ENCODE results near the gene STAMBPL1. TPM values are rescaled to one million over a fixed set of nuclear protein-coding genes. Genes with fewer than 3 reads are reported as not detected.
"Not testable (repeated sequence)": the region's sequence is repeated elsewhere in the genome, so short reads cannot be mapped to it uniquely, and the experiment has no call there.

Gene STAMBPL1
- total RNA-seq, 4 donors from 2014 or later, result 13.3 to 35.8 (median 14.2) TPM

DNA sequence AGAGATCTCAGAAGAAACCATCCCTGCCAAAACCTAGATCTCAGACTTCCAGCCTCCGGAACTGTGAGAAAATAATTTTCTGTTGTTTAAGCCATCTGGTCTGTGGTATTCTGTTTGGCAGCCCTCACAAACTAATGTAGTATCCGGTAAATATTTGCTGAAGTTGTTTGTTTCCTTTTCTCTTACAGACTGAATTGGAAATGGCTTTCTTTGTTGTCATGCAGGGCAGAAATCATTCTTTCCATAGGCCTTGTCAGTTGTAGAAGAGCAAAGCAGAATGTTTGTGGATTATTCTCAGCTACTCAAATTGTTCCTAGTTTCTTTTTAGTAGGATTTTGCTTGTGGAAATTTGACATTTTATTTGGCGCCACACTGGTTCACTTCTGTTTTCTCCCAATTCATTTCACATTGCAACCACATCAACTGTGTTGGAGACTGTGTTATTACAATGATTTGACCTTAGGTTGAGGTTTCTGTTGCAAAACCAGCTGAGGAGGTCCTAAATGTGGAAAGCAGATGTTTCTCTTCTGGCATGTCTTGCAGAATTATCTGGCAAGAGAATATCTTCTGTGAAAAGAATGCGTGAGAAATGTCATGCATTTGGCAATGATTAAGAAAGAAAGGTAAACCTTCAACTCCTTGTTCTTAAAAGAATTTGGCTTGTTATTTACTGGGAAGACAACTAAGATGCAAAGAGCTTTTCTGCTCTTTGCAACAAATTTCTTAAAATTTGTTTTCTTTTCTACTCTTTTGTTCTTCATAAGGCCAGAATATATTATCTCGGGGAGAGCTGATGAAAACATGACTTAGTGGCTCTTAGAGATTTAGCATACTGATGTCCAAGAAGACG lies 46.7 kb downstream of the STAMBPL1 start:
- Histone ChIP-seq H3K27me3 (no peaks in the 10 kb centered on the region), H3K9me3 (no peaks in the 10 kb centered on the region), H3K27ac (peak overlapping the region; percentile 59), H3K4me3 (peak overlapping the region; percentile 17), H3K4me1 (peaks cover 21% of the 10 kb centered on the region), H3K36me3 (no peaks in the 10 kb centered on the region)
- WGBS, result 23% methylated on average over 6 of the region's 6 CpGs
- DNase-seq (ENCODE audit: low spot score in 2 of 2), result no peak
- TF ChIP-seq, protein P1, sequence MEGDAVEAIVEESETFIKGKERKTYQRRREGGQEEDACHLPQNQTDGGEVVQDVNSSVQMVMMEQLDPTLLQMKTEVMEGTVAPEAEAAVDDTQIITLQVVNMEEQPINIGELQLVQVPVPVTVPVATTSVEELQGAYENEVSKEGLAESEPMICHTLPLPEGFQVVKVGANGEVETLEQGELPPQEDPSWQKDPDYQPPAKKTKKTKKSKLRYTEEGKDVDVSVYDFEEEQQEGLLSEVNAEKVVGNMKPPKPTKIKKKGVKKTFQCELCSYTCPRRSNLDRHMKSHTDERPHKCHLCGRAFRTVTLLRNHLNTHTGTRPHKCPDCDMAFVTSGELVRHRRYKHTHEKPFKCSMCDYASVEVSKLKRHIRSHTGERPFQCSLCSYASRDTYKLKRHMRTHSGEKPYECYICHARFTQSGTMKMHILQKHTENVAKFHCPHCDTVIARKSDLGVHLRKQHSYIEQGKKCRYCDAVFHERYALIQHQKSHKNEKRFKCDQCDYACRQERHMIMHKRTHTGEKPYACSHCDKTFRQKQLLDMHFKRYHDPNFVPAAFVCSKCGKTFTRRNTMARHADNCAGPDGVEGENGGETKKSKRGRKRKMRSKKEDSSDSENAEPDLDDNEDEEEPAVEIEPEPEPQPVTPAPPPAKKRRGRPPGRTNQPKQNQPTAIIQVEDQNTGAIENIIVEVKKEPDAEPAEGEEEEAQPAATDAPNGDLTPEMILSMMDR (IDR thresholded peaks at IDR 0.05), result no peak
- peak in 2 of 3 donors; percentile 34 to 89 for TF ChIP-seq POLR2AphosphoS5 (IDR thresholded peaks at IDR 0.05)

DNA sequence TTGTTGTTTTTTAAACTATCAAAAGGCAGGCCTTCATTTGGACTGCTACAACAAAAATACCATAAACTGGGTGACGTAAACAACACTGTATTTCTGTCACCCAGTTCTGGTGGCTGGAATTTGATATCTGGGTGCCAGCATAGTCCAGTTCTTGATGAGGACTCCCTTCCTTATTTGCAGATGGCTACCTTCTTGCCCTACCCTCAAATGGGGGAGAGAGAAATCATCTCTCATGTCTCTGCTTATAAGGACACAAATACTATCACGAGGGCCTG lies 47.3 kb downstream of the STAMBPL1 start:
- no peak for TF ChIP-seq POLR2A (IDR thresholded peaks at IDR 0.05)
- TF ChIP-seq EP300 (IDR thresholded peaks at IDR 0.05), result no peak
- no peak for TF ChIP-seq POLR2AphosphoS5 (IDR thresholded peaks at IDR 0.05)
- no peak overlapping the region for H3K4me3 ChIP-seq
- no peaks in the 10 kb centered on the region for H3K9me3 ChIP-seq
- no peaks in the 10 kb centered on the region for H3K36me3 ChIP-seq
- H3K4me1 ChIP-seq, result peaks cover 26% of the 10 kb centered on the region
- no peaks in the 10 kb centered on the region for H3K27me3 ChIP-seq
- 65% methylated on average over 2 of the region's 2 CpGs for WGBS
- DNase-seq (ENCODE audit: low spot score in 2 of 2), result no peak
- H3K27ac ChIP-seq, result peak overlapping the region; percentile 59

DNA sequence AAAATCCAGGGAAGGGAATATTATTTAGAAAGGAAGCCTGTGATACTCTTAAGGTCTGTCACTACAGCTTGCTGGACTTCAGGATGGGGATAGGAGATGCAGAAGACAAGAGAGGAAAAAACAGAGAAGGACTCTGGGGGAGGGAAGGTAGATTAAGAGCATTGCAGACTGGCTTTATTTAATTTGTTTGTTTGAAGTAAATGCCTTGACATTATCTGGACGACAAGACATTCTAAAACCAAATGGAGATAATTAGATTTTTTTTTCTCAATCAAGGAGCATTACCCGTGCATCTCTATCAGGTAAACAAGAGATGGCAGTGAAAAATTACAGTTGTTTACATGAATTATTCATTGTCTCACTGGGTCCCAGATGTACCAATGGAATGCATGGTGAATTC lies 48.2 kb downstream of the STAMBPL1 start:
- no peak for DNase-seq (ENCODE audit: low spot score in 2 of 2)
- no peaks in the 10 kb centered on the region for H3K27me3 ChIP-seq
- 74% methylated on average over 2 of the region's 2 CpGs for WGBS
- peaks cover 31% of the 10 kb centered on the region for H3K4me1 ChIP-seq
- no peak overlapping the region for H3K27ac ChIP-seq
- no peaks in the 10 kb centered on the region for H3K9me3 ChIP-seq
- no peak overlapping the region for H3K4me3 ChIP-seq
- TF ChIP-seq, protein P1 (IDR thresholded peaks at IDR 0.05), result no peak
- no peak for TF ChIP-seq POLR2AphosphoS5 (IDR thresholded peaks at IDR 0.05)
- no peaks in the 10 kb centered on the region for H3K36me3 ChIP-seq

DNA sequence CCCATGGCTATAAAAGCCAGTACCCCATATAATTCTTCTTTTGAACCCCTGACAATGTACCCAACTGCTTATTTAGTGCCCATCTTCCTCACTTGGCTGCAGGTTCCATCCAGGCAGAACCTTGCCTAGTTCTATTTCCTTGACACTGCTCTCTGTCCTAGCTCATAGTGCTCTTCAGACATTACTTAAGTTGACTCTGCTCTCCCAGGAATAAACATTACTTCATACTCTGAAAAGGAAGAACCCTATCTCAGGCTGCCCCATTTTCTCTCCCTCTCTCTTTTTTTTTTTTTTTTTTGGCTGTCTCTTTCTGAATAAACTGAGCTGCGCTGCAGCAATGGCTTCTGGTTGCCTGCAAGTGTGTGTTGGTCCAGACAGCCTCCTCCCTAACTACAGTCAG lies 51.5 kb downstream of the STAMBPL1 start:
- no peaks in the 10 kb centered on the region for H3K36me3 ChIP-seq
- no peak for DNase-seq (ENCODE audit: low spot score in 2 of 2)
- TF ChIP-seq, protein P1 (IDR thresholded peaks at IDR 0.05), result no peak
- no peak for TF ChIP-seq POLR2AphosphoS5 (IDR thresholded peaks at IDR 0.05)
- no peaks in the 10 kb centered on the region for H3K9me3 ChIP-seq
- no peaks in the 10 kb centered on the region for H3K27me3 ChIP-seq
- H3K4me3 ChIP-seq, result no peak overlapping the region
- peaks cover 34% of the 10 kb centered on the region for H3K4me1 ChIP-seq
- no peak overlapping the region for H3K27ac ChIP-seq
- WGBS, result 72% methylated on average over 1 of the region's 1 CpG

DNA sequence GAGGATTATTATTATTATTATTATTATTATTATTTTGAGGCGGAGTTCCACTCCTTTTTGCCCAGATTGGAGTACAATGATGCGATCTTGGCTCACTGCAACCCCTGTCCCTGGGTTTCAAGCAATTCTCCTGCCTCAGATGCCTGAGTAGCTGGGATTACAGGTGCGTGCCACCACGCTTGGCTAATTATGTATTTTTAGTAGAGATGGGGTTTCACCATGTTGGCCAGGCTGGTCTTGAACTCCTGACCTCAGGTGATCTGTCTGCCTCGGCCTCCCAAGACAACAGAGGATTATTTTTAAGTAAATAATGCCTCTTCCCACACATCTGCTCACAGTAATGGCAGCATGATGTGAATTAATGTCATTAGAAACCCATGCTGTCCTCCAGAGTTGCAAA lies 52.0 kb downstream of the STAMBPL1 start:
- DNase-seq (ENCODE audit: low spot score in 2 of 2); H3K27me3 ChIP-seq; H3K36me3 ChIP-seq; H3K9me3 ChIP-seq; H3K4me3 ChIP-seq; H3K27ac ChIP-seq: not testable (repeated sequence)
- peaks cover 30% of the 10 kb centered on the region for H3K4me1 ChIP-seq
- 94% methylated on average over 5 of the region's 5 CpGs for WGBS

DNA sequence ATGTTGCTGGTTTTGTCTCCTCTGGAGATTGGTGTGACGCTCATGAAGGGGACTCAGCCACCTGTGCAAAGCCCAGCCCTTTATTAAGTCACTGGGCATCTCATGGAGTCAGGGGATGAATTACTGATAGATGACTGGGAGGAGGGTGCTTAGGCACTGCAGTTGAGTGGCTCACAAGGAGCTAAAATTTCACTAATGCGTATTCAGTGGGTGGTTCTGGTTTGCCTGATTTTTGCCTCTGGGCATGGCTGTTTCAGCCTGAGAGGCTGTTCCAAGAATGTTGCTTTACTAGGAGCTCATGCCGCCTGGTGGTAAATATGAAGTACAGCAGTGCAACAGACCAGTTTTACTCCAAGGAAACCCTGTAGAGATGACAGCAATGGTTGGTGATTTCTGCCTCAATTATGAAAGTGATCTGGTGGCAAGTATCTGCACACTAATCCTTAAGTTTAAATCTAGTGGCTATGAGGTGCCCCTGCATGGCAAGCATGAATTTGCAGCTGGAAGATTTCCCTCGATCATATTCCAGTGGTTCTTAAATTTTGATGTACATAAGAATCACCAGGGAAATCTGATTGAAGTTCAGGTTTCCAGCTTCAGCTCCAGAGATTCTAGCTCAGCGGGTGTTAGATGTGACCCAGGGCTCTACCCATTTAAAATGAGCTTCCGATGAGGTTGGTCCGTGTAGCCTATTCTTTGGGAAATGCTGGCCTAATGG lies 52.7 kb downstream of the STAMBPL1 start:
- H3K4me1 ChIP-seq, result peaks cover 23% of the 10 kb centered on the region
- H3K27me3 ChIP-seq, result no peaks in the 10 kb centered on the region
- no peak overlapping the region for H3K4me3 ChIP-seq
- WGBS, result 40% methylated on average over 7 of the region's 7 CpGs
- DNase-seq (ENCODE audit: low spot score in 2 of 2), result no peak
- TF ChIP-seq, protein P1 (IDR thresholded peaks at IDR 0.05), result peak; percentile 90
- no peak for TF ChIP-seq POLR2A (IDR thresholded peaks at IDR 0.05)
- H3K27ac ChIP-seq, result no peak overlapping the region
- H3K9me3 ChIP-seq, result no peaks in the 10 kb centered on the region
- no peaks in the 10 kb centered on the region for H3K36me3 ChIP-seq
